OCI-LY1 (cell line): ENCODE measurements around the gene LRRC73.
"Not testable (repeated sequence)": the region's sequence is repeated elsewhere in the genome, so short reads cannot be mapped to it uniquely, and the experiment has no call there.

Experiments used
- EZH2 ChIP-seq: fragments of 200-600 bp; sonication (generic), shearing (Covaris generic); IDR thresholded peaks from 2 replicates; pipeline ENCODE4 v1.8.0; 2017; ENCODE audit warnings: borderline replicate concordance, mixed run types, mild to moderate bottlenecking, antibody characterized with exemption, low read length, moderate library complexity, mixed read lengths
- TF ChIP-seq, protein P1 (sequence below): fragments of 200-600 bp; sonication (generic), shearing (Covaris generic); IDR thresholded peaks from 2 replicates; pipeline ENCODE4 v1.5.1; 2017; ENCODE audit warnings: mild to moderate bottlenecking, antibody characterized with exemption, low read length, moderate library complexity, mixed read lengths

DNA sequence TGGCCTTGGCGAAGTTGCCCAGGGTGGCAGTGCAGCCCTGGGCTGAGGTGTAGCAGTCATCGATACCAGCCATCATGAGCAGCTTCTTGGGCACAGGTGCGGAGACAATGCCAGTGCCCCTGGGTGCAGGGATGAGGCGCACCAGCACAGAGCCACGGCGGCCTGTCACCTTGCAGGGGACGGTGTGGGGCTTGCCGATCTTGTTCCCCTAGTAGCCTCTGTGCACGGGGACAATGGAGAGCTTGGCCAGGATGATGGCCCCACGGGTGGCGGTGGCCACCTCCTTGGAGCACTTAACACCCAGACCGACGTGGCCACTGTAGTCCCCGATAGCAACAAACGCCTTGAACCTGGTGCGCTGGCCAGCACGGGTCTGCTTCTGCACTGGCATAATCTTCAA lies 28.8 kb upstream of the LRRC73 start:
- TF ChIP-seq, protein P1, sequence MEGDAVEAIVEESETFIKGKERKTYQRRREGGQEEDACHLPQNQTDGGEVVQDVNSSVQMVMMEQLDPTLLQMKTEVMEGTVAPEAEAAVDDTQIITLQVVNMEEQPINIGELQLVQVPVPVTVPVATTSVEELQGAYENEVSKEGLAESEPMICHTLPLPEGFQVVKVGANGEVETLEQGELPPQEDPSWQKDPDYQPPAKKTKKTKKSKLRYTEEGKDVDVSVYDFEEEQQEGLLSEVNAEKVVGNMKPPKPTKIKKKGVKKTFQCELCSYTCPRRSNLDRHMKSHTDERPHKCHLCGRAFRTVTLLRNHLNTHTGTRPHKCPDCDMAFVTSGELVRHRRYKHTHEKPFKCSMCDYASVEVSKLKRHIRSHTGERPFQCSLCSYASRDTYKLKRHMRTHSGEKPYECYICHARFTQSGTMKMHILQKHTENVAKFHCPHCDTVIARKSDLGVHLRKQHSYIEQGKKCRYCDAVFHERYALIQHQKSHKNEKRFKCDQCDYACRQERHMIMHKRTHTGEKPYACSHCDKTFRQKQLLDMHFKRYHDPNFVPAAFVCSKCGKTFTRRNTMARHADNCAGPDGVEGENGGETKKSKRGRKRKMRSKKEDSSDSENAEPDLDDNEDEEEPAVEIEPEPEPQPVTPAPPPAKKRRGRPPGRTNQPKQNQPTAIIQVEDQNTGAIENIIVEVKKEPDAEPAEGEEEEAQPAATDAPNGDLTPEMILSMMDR: not testable (repeated sequence)
- TF ChIP-seq EZH2: not testable (repeated sequence)
